Effector memory CD4-positive, alpha-beta T cell (primary cell): Measurements from ENCODE around the gene TMEM145.

ENCODE experiments used
- DNase-seq, 3 donors: peaks; one replicate each; pipeline ENCODE4 v3.0.0-alpha.2; 2020
- H3K27ac ChIP-seq: 2 replicates; pipeline ENCODE4 v1.7.0; 2013; ENCODE audit warnings: mild to moderate bottlenecking, low read length, moderate library complexity; ENCODE audit not compliant: insufficient read depth, poor library complexity, severe bottlenecking
- H3K27me3 ChIP-seq: replicated peaks from 2 replicates; pipeline ENCODE4 v1.7.0; 2013; ENCODE audit warnings: mild to moderate bottlenecking, low read length; ENCODE audit not compliant: insufficient read depth, control insufficient read depth, poor library complexity, severe bottlenecking
- H3K36me3 ChIP-seq: 2 replicates; pipeline ENCODE4 v1.7.0; 2013; ENCODE audit warnings: mild to moderate bottlenecking, low read length, moderate library complexity; ENCODE audit not compliant: control insufficient read depth, insufficient read depth
- H3K4me1 ChIP-seq: 2 replicates; pipeline ENCODE4 v1.7.0; 2013; ENCODE audit warnings: low read length, mild to moderate bottlenecking; ENCODE audit not compliant: control insufficient read depth, insufficient read depth, poor library complexity, severe bottlenecking
- H3K4me3 ChIP-seq: 2 replicates; pipeline ENCODE4 v1.7.0; 2013; ENCODE audit warnings: low read length, low read depth, mild to moderate bottlenecking; ENCODE audit not compliant: insufficient read depth, poor library complexity, severe bottlenecking
- H3K9me3 ChIP-seq: 2 replicates; pipeline ENCODE4 v1.7.0; 2013; ENCODE audit warnings: mild to moderate bottlenecking, low read length, moderate library complexity; ENCODE audit not compliant: control insufficient read depth

The TMEM145 gene

DNA sequence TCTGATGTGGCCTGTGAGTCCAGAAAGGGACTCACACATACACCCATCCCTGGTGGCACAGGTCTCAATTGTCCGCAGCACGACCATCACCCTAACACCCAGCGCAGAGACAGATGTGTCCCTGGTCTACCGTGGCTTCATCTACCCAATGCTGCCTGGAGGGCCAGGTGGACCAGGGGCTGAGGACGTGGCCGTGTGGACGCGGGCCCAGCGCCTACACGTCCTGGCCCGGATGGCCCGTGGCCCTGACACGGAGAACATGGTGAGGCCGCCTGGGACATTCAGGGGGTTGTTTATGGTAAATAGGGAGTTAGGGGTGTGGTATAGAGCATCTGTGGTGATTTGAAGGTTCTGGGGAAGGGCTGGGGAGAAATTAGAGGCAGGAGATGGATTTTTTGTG is 35.1 kb downstream of the TMEM145 start:
- H3K36me3 ChIP-seq: no peaks in the 10 kb centered on the region
- no peak for DNase-seq
- H3K4me1 ChIP-seq: no peaks in the 10 kb centered on the region
- H3K4me3 ChIP-seq: no peak overlapping the region
- no peak overlapping the region for H3K27ac ChIP-seq
- H3K27me3 ChIP-seq: no peaks in the 10 kb centered on the region
- H3K9me3 ChIP-seq: no peaks in the 10 kb centered on the region

- Histone ChIP-seq H3K4me3 (no peak overlapping the region), H3K9me3 (no peaks in the 10 kb centered on the region), H3K4me1 (no peaks in the 10 kb centered on the region), H3K36me3 (no peaks in the 10 kb centered on the region), H3K27me3 (no peaks in the 10 kb centered on the region), H3K27ac (no peak overlapping the region)
- DNase-seq: no peak
Measured at GRCh38 chr19:42349378-42350107, 36.4 kb downstream of the TMEM145 start.

- Histone ChIP-seq H3K27me3 (no peaks in the 10 kb centered on the region), H3K4me3 (no peak overlapping the region), H3K4me1 (no peaks in the 10 kb centered on the region), H3K27ac (no peak overlapping the region), H3K9me3 (no peaks in the 10 kb centered on the region), H3K36me3 (no peaks in the 10 kb centered on the region)
- DNase-seq: no peak
Measured at GRCh38 chr19:42350417-42350816, 37.3 kb downstream of the TMEM145 start.

GRCh38 chr19:42351079-42351735 is 38.1 kb downstream of the TMEM145 start:
- H3K36me3 ChIP-seq: no peaks in the 10 kb centered on the region
- no peaks in the 10 kb centered on the region for H3K27me3 ChIP-seq
- no peak overlapping the region for H3K4me3 ChIP-seq
- H3K27ac ChIP-seq: no peak overlapping the region
- DNase-seq: no peak
- H3K4me1 ChIP-seq: no peaks in the 10 kb centered on the region
- H3K9me3 ChIP-seq: no peaks in the 10 kb centered on the region

DNA sequence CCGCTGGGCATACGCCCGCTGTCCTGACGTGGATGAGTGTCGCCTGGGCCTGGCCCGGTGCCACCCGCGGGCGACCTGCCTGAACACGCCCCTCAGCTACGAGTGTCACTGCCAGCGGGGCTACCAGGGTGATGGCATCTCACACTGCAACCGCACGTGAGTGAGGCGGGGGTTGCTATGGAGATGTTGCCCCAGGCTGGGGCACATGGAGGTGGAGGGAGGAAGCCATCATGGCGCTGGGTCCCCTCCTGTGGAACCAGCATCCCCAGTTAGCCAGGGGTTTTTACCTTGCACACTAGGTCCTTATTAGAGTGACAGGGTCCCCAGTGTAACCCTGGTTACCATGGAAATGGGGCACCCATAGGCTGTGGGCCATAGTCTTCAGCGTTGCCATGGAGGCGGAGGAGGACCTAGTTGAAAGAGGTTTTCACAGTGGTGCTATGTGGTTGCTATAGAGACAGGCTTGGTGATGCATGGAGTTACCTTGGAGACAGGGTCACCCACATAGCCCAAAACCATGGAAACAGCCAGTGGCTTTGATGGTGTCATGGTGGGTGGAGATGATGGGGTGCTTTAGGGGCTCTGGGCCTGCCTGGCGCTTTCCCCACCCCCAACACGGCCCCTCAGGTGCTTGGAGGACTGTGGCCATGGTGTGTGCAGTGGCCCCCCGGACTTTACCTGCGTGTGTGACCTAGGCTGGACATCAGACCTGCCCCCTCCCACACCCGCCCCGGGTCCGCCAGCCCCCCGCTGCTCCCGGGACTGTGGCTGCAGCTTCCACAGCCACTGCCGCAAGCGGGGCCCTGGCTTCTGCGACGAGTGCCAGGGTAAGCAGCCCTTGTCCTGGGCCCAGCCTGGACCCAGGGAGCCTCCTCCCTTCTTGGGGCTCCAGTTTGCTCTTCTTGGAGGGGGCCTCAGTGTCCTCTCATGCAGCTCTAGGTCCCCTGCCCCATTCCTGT is 39.5 kb downstream of the TMEM145 start:
- no peaks in the 10 kb centered on the region for H3K36me3 ChIP-seq
- H3K27ac ChIP-seq: no peak overlapping the region
- H3K9me3 ChIP-seq: no peaks in the 10 kb centered on the region
- no peak overlapping the region for H3K4me3 ChIP-seq
- DNase-seq: no peak
- no peaks in the 10 kb centered on the region for H3K4me1 ChIP-seq
- no peaks in the 10 kb centered on the region for H3K27me3 ChIP-seq

GRCh38 chr19:42353341-42354015 is 40.4 kb downstream of the TMEM145 start:
- no peaks in the 10 kb centered on the region for H3K4me1 ChIP-seq
- H3K36me3 ChIP-seq: no peaks in the 10 kb centered on the region
- no peaks in the 10 kb centered on the region for H3K27me3 ChIP-seq
- no peak overlapping the region for H3K4me3 ChIP-seq
- H3K27ac ChIP-seq: no peak overlapping the region
- H3K9me3 ChIP-seq: no peaks in the 10 kb centered on the region
- DNase-seq: no peak

GRCh38 chr19:42355896-42356295 is 42.8 kb downstream of the TMEM145 start:
- Histone ChIP-seq H3K36me3 (no peaks in the 10 kb centered on the region), H3K9me3 (no peaks in the 10 kb centered on the region), H3K27me3 (no peaks in the 10 kb centered on the region), H3K27ac (no peak overlapping the region), H3K4me3 (no peak overlapping the region), H3K4me1 (no peaks in the 10 kb centered on the region)
- DNase-seq: no peak

GRCh38 chr19:42356686-42357085 is 43.6 kb downstream of the TMEM145 start:
- no peak overlapping the region for H3K4me3 ChIP-seq
- H3K27ac ChIP-seq: no peak overlapping the region
- DNase-seq: no peak
- no peaks in the 10 kb centered on the region for H3K36me3 ChIP-seq
- no peaks in the 10 kb centered on the region for H3K27me3 ChIP-seq
- no peaks in the 10 kb centered on the region for H3K9me3 ChIP-seq
- no peaks in the 10 kb centered on the region for H3K4me1 ChIP-seq

- DNase-seq: no peak
- H3K9me3 ChIP-seq: no peaks in the 10 kb centered on the region
- H3K27me3 ChIP-seq: no peaks in the 10 kb centered on the region
- H3K36me3 ChIP-seq: no peaks in the 10 kb centered on the region
- H3K27ac ChIP-seq: no peak overlapping the region
- no peak overlapping the region for H3K4me3 ChIP-seq
- H3K4me1 ChIP-seq: no peaks in the 10 kb centered on the region
Measured at GRCh38 chr19:42357290-42357689, 44.2 kb downstream of the TMEM145 start.
